RWPE2 (cell line): Measurements from ENCODE around the gene COL15A1.

Source experiments
- ATAC-seq: fragments of 200-7000 bp; cut with Tn5 transposase; 3 replicates; pipeline ENCODE4 v1.9.1; 2021; ENCODE audit warnings: low read depth
- DNase-seq: peaks from one replicate; pipeline ENCODE4 v3.0.0-alpha.2; 2020; ENCODE audit warnings: low spot score
- H3K27ac ChIP-seq: fragments of 450-650 bp; 2 replicates; pipeline ENCODE4 v1.5.1; 2017; ENCODE audit warnings: mild to moderate bottlenecking; ENCODE audit not compliant: poor library complexity, severe bottlenecking
- H3K27me3 ChIP-seq: fragments of 250-450 bp; sonication (Bioruptor Pico); 2 replicates; pipeline ENCODE4 v1.5.1; 2021; ENCODE audit warnings: mild to moderate bottlenecking, moderate library complexity; ENCODE audit not compliant: insufficient read depth, poor library complexity, severe bottlenecking
- H3K36me3 ChIP-seq: fragments of 250-450 bp; sonication (Bioruptor Pico); 2 replicates; pipeline ENCODE4 v1.5.1; 2020; ENCODE audit warnings: low read depth, mild to moderate bottlenecking, moderate library complexity
- H3K4me1 ChIP-seq: fragments of 250-450 bp; sonication (Bioruptor Pico); 2 replicates; pipeline ENCODE4 v1.5.1; 2021; ENCODE audit warnings: mild to moderate bottlenecking, moderate library complexity; ENCODE audit not compliant: insufficient read depth, poor library complexity, severe bottlenecking
- H3K4me3 ChIP-seq: fragments of 250-450 bp; sonication (Bioruptor Pico); 2 replicates; pipeline ENCODE4 v1.5.1; 2021; ENCODE audit warnings: mild to moderate bottlenecking, moderate library complexity; ENCODE audit not compliant: severe bottlenecking
- H3K9me3 ChIP-seq: fragments of 250-450 bp; sonication (Bioruptor Pico); 2 replicates; pipeline ENCODE4 v1.5.1; 2021; ENCODE audit warnings: mild to moderate bottlenecking, moderate library complexity; ENCODE audit not compliant: severe bottlenecking
- TF ChIP-seq, protein P1 (sequence below): fragments of 450-650 bp; IDR thresholded peaks from one replicate; pipeline ENCODE4 v1.5.1; 2017; ENCODE audit warnings: mild to moderate bottlenecking, moderate library complexity; ENCODE audit not compliant: poor library complexity, severe bottlenecking

COL15A1 gene

DNA sequence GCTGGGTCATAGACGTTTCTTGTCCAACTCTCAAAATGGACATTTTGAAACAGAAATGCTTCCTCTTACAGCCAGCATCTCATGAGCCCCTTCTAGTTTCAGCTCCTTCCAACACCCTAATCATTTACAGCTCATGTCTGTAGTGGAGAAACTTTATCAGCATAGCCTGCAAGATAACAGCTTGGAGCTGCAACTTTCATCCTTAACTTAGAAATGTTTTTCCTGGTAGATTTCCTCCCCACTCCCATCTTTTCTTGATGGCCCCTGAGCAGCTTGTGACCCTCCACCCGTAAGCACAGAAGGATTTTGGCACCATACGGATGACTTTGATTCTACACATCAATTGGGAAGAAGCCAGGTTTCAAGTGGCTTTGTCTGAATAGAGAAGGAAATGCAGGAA lies 107.7 kb downstream of the COL15A1 start:
- Histone ChIP-seq H3K36me3 (no peaks in the 10 kb centered on the region), H3K27ac (no peak overlapping the region), H3K4me3 (no peak overlapping the region), H3K4me1 (no peaks in the 10 kb centered on the region), H3K27me3 (no peaks in the 10 kb centered on the region), H3K9me3 (no peaks in the 10 kb centered on the region)
- TF ChIP-seq, protein P1, sequence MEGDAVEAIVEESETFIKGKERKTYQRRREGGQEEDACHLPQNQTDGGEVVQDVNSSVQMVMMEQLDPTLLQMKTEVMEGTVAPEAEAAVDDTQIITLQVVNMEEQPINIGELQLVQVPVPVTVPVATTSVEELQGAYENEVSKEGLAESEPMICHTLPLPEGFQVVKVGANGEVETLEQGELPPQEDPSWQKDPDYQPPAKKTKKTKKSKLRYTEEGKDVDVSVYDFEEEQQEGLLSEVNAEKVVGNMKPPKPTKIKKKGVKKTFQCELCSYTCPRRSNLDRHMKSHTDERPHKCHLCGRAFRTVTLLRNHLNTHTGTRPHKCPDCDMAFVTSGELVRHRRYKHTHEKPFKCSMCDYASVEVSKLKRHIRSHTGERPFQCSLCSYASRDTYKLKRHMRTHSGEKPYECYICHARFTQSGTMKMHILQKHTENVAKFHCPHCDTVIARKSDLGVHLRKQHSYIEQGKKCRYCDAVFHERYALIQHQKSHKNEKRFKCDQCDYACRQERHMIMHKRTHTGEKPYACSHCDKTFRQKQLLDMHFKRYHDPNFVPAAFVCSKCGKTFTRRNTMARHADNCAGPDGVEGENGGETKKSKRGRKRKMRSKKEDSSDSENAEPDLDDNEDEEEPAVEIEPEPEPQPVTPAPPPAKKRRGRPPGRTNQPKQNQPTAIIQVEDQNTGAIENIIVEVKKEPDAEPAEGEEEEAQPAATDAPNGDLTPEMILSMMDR: no peak
- DNase-seq (no peak), ATAC-seq (no peak)

DNA sequence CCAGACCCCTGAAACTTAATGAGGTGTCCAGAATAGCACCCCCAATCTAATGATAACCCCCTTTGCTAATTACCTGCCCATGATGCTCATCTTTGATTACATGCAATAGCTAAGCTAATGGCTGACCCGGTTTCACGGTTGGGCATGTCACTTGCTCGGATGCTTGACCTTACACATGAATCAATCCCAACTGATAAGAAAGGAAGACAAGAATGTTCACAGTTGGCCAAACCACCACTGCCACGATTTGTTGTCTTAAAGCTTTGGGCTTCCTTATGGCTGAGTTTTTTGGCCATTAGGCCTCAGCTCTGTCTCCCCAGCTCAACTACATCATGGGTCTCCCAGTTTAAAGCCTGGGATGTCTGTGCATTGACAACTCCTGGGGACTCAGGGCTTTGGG lies 108.1 kb downstream of the COL15A1 start:
- TF ChIP-seq, protein P1: no peak
- H3K9me3 ChIP-seq: no peaks in the 10 kb centered on the region

DNA sequence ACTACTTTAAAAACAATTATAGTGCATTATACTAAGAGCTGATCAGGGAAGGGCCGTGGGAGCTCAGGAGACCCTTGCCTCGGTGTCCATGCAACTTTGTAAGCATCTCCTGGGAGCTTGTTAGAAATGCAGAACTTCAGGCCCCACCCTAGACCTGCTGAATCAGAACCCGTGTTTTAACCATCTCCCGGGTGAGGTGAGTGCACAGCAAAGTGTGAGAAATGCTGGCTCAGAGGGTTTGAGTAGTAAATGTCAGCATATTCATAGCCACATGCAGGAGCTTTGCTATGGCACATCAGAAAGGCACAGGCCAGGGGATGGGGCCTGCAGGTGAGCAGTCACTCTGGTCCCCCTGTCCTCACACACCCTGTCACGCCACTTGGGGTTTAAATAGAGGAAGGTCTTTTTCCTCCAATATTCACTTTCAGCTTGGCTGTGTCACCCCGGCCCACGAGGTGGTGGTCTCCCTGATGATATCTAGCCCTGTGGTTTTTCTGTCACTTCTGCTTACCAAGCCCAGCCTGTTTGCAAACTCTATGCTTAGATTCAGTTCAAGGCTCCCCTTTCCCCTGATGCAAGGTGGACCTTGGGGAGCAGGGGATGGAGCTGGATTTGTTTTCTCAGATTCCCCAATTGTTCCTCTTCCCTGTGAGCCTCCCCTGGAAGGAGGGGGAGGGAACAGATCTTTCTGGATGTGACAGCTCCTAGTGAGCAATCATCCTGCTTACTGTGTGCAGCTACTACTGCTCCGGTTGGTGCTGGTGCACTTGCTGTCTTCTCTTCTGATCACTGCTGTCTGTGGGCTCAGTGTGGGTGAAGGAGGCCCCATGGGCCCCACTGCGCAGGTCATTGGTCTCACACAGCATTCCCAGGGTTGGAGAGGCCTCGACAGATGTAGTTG lies 109.4 kb downstream of the COL15A1 start:
- Histone ChIP-seq H3K27me3 (no peaks in the 10 kb centered on the region), H3K4me3 (no peak overlapping the region), H3K4me1 (peaks cover 6% of the 10 kb centered on the region), H3K9me3 (no peaks in the 10 kb centered on the region), H3K27ac (no peak overlapping the region), H3K36me3 (no peaks in the 10 kb centered on the region)
- DNase-seq (no peak), ATAC-seq (no peak)
- TF ChIP-seq, protein P1: no peak

More for the DNA sequence above, 108.1 kb downstream of the COL15A1 start:
- no peaks in the 10 kb centered on the region for H3K27me3 ChIP-seq
- H3K27ac ChIP-seq: no peak overlapping the region
- no peaks in the 10 kb centered on the region for H3K36me3 ChIP-seq
- H3K4me3 ChIP-seq: no peak overlapping the region
- DNase-seq (no peak), ATAC-seq (no peak)
- H3K4me1 ChIP-seq: no peaks in the 10 kb centered on the region

DNA sequence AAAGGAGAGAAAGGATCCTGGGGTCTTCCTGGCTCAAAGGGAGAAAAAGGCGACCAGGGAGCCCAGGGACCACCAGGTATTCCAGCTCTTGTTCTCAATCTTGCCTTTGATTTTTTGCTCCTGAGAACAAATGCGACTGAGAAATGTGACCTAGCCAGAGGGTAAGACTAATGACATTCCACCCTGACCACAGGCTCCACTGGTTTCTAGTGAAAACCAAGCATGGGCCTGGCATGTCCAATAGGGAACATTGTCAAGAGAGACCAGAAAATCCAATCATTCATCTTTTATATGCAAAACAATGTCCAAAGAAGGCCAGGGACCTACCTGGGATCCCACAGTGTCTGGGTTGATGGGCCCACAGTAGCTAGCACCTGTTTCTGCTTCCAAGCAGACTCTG lies 110.9 kb downstream of the COL15A1 start:
- TF ChIP-seq, protein P1: no peak
- H3K4me3 ChIP-seq: no peak overlapping the region
- DNase-seq (no peak), ATAC-seq (no peak)
- H3K9me3 ChIP-seq: no peaks in the 10 kb centered on the region
- no peaks in the 10 kb centered on the region for H3K27me3 ChIP-seq
- H3K27ac ChIP-seq: no peak overlapping the region
- H3K4me1 ChIP-seq: peaks cover 6% of the 10 kb centered on the region
- H3K36me3 ChIP-seq: no peaks in the 10 kb centered on the region

DNA sequence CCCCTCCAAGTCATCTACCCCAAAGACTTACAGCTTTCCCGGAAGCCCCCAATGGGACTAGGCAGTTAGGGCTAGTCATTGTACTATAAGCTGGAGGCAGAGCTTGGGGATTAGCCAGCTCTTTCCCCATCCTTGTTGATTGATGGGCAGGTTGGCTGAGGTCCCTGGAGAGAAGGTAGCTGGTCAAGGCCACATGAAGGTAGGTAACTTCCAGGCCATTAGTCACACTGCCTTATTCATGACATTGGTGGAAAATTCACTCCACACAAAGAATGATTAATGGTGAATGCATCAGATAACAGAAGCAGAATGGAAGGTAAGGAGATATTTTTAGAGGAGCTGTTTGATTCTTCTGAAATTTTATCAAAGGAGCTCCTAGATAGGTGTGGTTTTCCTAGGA lies 111.7 kb downstream of the COL15A1 start:
- DNase-seq: no peak
- Histone ChIP-seq H3K4me3 (no peak overlapping the region), H3K4me1 (peaks cover 6% of the 10 kb centered on the region), H3K36me3 (no peaks in the 10 kb centered on the region), H3K9me3 (no peaks in the 10 kb centered on the region), H3K27ac (no peak overlapping the region), H3K27me3 (no peaks in the 10 kb centered on the region)
- peak; percentile 49; the same call in 2 of the 3 replicates for ATAC-seq
- TF ChIP-seq, protein P1: no peak
